Adrenal gland (tissue), 12 donors: Measurements from ENCODE around the gene PCNX2. TPM values are rescaled to one million over a fixed set of nuclear protein-coding genes. Genes with fewer than 3 reads are reported as not detected.

ENCODE experiments used
- DNase-seq, 7 donors: peaks; one replicate each; pipeline ENCODE4 v3.0.0-alpha.2; 2019 to 2020
- H3K27ac ChIP-seq, 5 donors: fragments of 200-600 bp; sonication (generic) in 4 of 5; 1 replicate in 3 of 5; 2 replicates in 2 of 5; pipeline versions ENCODE4 v1.5.1 to v1.8.0; 2016 to 2020; ENCODE audit warnings: mild to moderate bottlenecking in 1 of 5
- H3K27me3 ChIP-seq: fragments of 200-600 bp; 2 replicates; pipeline ENCODE4 v1.8.0; 2021
- H3K36me3 ChIP-seq, 2 donors: fragments of 200-600 bp; replicated peaks in 1 of 2; 1 replicate in 1 of 2; 2 replicates in 1 of 2; pipeline versions ENCODE4 v1.5.1 to v1.8.0; 2018 to 2022
- H3K4me1 ChIP-seq, 2 donors: fragments of 200-600 bp; replicated peaks in 1 of 2; 1 replicate in 1 of 2; 2 replicates in 1 of 2; pipeline versions ENCODE4 v1.5.1 to v1.8.0; 2018 to 2021
- H3K4me3 ChIP-seq, 4 donors: fragments of 200-600 bp; sonication (generic) in 3 of 4; one replicate each; pipeline ENCODE4 v1.5.1; 2016 to 2018
- H3K9me3 ChIP-seq, 3 donors: fragments of 200-600 bp; sonication (generic) in 1 of 3; replicated peaks in 1 of 3; 1 replicate in 2 of 3; 2 replicates in 1 of 3; pipeline versions ENCODE4 v1.5.1 to v1.8.0; 2016 to 2021
- POLR2A ChIP-seq, 2 donors: fragments of 450-650 bp; IDR thresholded peaks; one replicate each; pipeline ENCODE4 v1.6.1; 2017; ENCODE audit warnings: antibody characterized with exemption in 2 of 2, mild to moderate bottlenecking in 2 of 2, moderate library complexity in 1 of 2
- WGBS, 4 donors: extraction: QIAGEN DNeasy Blood & Tissue Kit in 2 of 4; methylation state at CpG; one replicate each; pipeline versions ENCODE4 v1.1.5 to v1.1.7; 2013 to 2017; 5-methylcytosine and 5-hydroxymethylcytosine counted together
- intact Hi-C, 2 donors: fragments of 100-400 bp; cut with DNase I; formaldehyde crosslinking; loops; one replicate each; pipeline versions ENCODE4 v1.14.1 to v1.15.0; 2022 to 2023
- polyA plus RNA-seq, 3 donors: library from polyadenylated mRNA; stranded (reverse); fragments of 200-250 nt in 2 of 3; fragments of 350-450 nt in 1 of 3; fragmentation: Illumina TruSeq in 1 of 3; extraction: RNeasy Lipid Tissue Mini Kit (QIAGEN cat#74804) in 1 of 3; gene quantifications; one replicate each; pipeline ENCODE4 v1.2.3, GENCODE V29; 2013 to 2014
- total RNA-seq, 9 donors: library from RNA; depleted of rRNA in 4 of 9; stranded (reverse); fragments of >200 nt in 4 of 9; fragments of 120-200 nt in 1 of 9; fragmentation: NEBNext Ultra II Directional in 1 of 9; extraction: Animal tissue kit (Norgen Biotek cat#: 25700) in 1 of 9; gene quantifications; one replicate each; pipeline versions ENCODE4 v1.1.0 to v1.2.4, GENCODE V29; 2013 to 2023
- TF ChIP-seq, protein P1 (sequence below), 6 experiments: fragments of 450-650 bp in 4 of 6; fragments of 200-600 bp in 2 of 6; sonication (generic) in 1 of 6; IDR thresholded peaks; 1 replicate in 5 of 6; 2 replicates in 1 of 6; pipeline versions ENCODE4 v1.5.1 to v1.8.0; 2016 to 2021; ENCODE audit warnings: antibody characterized with exemption in 6 of 6, mild to moderate bottlenecking in 2 of 6, moderate library complexity in 1 of 6
- donor health status: healthy with polysubstance abuse.
- donor health status: Bipolar disorder and iron deficiency.
- donor health status: DM: yes; HTN: yes; CAD: no.
- donor health status: DM: no; HTN: no; CAD: no.
- donor health status: DM: no; HTN: no; CAD: no.
- donor health status: DM: yes; HTN: yes; CAD: no.

Gene PCNX2
- total and polyA plus RNA-seq, 12 donors = 2.2 to 14.5 (median 5.5) TPM

DNA sequence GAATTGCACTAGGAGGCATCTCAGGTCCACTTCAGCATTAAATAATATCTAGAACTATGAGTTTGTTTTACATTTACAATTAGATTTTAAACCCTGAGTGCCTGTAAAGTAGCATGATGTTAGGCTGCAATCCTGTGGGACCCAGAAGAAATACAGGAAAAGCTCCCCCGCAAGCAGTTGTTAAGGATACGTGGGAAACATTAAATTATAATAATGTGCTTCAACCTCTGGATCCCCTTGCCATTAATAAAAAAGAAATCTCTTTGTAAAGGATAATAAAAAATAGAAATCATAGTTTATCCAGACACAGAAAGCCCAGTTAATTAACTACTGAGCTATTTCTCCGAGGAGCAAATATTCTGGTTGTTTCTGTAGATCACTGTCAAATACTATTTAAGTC is 106.0 kb downstream of the PCNX2 start:
- intact Hi-C loops = no loop called here
- DNase-seq = no peak
- Histone ChIP-seq H3K36me3 (no peaks in the 10 kb centered on the region), H3K27me3 (no peaks in the 10 kb centered on the region), H3K4me3 (no peak overlapping the region), H3K9me3 (no peaks in the 10 kb centered on the region), H3K4me1 (no peaks in the 10 kb centered on the region), H3K27ac (no peak overlapping the region)
- 85 to 88% (median 86%) methylated on average over 3 of the region's 3 CpGs for whole genome bisulfite sequencing, 4 donors
- TF ChIP-seq, protein P1, sequence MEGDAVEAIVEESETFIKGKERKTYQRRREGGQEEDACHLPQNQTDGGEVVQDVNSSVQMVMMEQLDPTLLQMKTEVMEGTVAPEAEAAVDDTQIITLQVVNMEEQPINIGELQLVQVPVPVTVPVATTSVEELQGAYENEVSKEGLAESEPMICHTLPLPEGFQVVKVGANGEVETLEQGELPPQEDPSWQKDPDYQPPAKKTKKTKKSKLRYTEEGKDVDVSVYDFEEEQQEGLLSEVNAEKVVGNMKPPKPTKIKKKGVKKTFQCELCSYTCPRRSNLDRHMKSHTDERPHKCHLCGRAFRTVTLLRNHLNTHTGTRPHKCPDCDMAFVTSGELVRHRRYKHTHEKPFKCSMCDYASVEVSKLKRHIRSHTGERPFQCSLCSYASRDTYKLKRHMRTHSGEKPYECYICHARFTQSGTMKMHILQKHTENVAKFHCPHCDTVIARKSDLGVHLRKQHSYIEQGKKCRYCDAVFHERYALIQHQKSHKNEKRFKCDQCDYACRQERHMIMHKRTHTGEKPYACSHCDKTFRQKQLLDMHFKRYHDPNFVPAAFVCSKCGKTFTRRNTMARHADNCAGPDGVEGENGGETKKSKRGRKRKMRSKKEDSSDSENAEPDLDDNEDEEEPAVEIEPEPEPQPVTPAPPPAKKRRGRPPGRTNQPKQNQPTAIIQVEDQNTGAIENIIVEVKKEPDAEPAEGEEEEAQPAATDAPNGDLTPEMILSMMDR (IDR thresholded peaks at IDR 0.05) = no peak
- TF ChIP-seq POLR2A (IDR thresholded peaks at IDR 0.05) = no peak

DNA sequence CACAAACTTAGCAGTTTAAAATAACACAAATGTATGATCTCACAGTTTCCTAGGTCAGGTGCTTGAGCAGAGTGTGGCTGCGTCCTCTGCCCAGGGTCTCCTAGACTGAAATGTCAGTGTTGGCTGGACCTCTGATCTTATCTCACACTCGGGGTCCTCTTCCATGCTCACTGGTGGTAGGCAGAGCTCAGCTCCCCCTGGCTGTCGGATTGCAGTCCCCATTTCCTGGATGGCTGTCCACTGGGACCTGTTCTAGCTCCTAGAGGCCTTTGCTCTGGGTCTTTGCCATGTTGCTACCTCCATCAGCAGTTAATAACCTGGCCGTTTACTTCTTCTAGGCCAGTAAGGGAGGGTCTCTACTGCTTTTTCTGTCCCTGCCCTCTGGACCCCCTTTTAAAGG is 107.5 kb downstream of the PCNX2 start:
- intact Hi-C loops = no loop called here
- TF ChIP-seq, protein P1 (IDR thresholded peaks at IDR 0.05) = no peak
- TF ChIP-seq POLR2A (IDR thresholded peaks at IDR 0.05) = no peak
- 83 to 93% (median 90%) methylated on average over 2 to 4 of the region's 4 CpGs for WGBS, 4 donors
- Histone ChIP-seq H3K27ac (no peak overlapping the region), H3K4me1 (no peaks in the 10 kb centered on the region), H3K36me3 (no peaks in the 10 kb centered on the region), H3K4me3 (no peak overlapping the region), H3K9me3 (no peaks in the 10 kb centered on the region), H3K27me3 (no peaks in the 10 kb centered on the region)
- no peak for DNase-seq

DNA sequence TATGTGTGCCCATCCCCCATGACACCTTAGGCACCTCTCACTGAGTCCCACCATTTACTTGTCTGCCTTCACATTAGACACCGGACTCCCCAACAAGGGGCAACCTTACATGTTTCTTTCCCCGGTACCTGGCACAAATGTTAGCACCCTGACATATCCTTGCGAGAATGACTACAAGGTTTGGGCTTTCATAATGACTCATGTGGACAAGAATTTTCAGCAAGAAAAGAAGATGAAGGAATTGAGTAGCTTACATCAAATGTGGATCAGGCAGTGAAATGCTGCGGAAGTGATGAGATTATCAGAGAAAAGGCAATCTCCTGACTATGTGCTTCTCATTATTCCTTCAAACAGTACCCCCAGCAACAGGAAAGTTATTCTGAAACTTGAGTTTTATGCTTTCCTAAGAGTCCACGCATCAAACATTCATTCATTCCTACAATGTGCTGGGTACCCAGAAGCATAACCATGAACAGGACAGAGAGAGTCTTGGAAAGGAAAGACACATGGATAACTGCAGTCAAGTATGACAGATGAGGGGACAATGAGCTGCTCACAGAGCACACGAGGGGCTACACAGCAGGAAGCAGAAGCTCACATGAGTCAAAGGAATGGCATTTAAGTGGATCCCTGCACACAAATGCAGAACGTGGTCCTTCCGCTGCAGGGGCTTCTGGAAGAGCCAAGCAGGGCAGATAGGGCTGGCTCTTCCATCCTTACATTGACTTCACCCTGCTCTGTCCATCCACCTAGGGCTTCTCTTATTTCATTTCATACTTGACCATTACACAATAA is 112.1 kb downstream of the PCNX2 start:
- intact Hi-C loops = no loop called here
- H3K9me3 ChIP-seq = no peaks in the 10 kb centered on the region
- H3K36me3 ChIP-seq = no peaks in the 10 kb centered on the region
- TF ChIP-seq, protein P1 (IDR thresholded peaks at IDR 0.05) = no peak
- TF ChIP-seq POLR2A (IDR thresholded peaks at IDR 0.05) = no peak
- H3K4me1 ChIP-seq = no peaks in the 10 kb centered on the region
- WGBS, 4 donors = 85 to 90% (median 88%) methylated on average over 8 of the region's 8 CpGs
- no peaks in the 10 kb centered on the region for H3K27me3 ChIP-seq
- H3K4me3 ChIP-seq = no peak overlapping the region
- no peak for DNase-seq
- no peak overlapping the region for H3K27ac ChIP-seq

DNA sequence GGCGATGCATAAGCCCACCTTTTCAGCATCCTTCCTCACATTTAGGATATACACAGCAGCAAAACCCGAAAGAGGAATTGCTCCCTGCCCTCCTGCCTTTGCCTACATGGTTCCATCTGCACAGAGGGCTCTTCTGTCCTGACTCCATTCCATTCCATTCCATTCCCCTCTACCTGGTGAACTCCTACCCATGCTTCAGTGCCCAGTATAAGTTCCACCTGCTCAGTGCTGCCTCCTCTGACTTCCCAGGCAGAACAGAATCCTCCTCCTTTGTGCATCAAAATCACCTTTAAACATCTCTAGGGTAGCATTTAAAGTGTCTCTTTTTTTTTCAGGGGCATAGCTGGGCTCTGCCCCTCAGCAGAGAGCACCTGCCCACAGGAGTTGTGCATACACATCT is 112.9 kb downstream of the PCNX2 start:
- no peak for DNase-seq
- TF ChIP-seq, protein P1 (IDR thresholded peaks at IDR 0.05) = no peak
- no peak for TF ChIP-seq POLR2A (IDR thresholded peaks at IDR 0.05)
- 93 to 98% (median 94%) methylated on average over 2 of the region's 2 CpGs for WGBS, 4 donors
- Histone ChIP-seq H3K27me3 (no peaks in the 10 kb centered on the region), H3K9me3 (no peaks in the 10 kb centered on the region), H3K36me3 (no peaks in the 10 kb centered on the region), H3K4me1 (no peaks in the 10 kb centered on the region), H3K4me3 (no peak overlapping the region), H3K27ac (no peak overlapping the region)
- intact Hi-C loops = no loop called here
